Neural cell (in vitro differentiated cells): ENCODE results near the gene TEX47.

Source experiments
- CTCF ChIP-seq: fragments of 450-650 bp; IDR thresholded peaks from 2 replicates; pipeline ENCODE4 v1.5.1; 2014; ENCODE audit warnings: antibody characterized with exemption, mild to moderate bottlenecking, moderate library complexity; ENCODE audit not compliant: poor library complexity, severe bottlenecking
- EP300 ChIP-seq: fragments of 450-650 bp; conservative IDR thresholded peaks from 2 replicates; pipeline ENCODE4 v1.6.1; 2014; ENCODE audit warnings: antibody characterized with exemption, mild to moderate bottlenecking, moderate library complexity; ENCODE audit not compliant: poor library complexity, severe bottlenecking
- EZH2 ChIP-seq: fragments of 200-600, 300-800 bp; shearing (Covaris generic), sonication (generic); IDR thresholded peaks from 2 replicates; pipeline ENCODE4 v1.6.1; 2014; ENCODE audit warnings: antibody characterized with exemption, low read length, borderline replicate concordance, mild to moderate bottlenecking; ENCODE audit not compliant: insufficient read depth, poor library complexity, severe bottlenecking
- POLR2AphosphoS5 ChIP-seq: IDR thresholded peaks from 2 replicates; pipeline ENCODE4 v1.6.1; 2012
- RAD21 ChIP-seq: fragments of 450-650 bp; conservative IDR thresholded peaks from 2 replicates; pipeline ENCODE4 v1.6.1; 2014; ENCODE audit warnings: antibody characterized with exemption, mild to moderate bottlenecking, moderate library complexity
- TAF1 ChIP-seq: IDR thresholded peaks from 2 replicates; pipeline ENCODE4 v1.6.1; 2012; ENCODE audit warnings: low read depth

- TF ChIP-seq CTCF (peak; percentile 56), EP300 (no peak), EZH2 (no peak), TAF1 (no peak), POLR2AphosphoS5 (no peak), RAD21 (peak; percentile 49)
Measured at GRCh38 chr7:88758381-88759229, 36.9 kb downstream of the TEX47 start.
